HTERT RPE-1 (cell line): Measurements from ENCODE around the gene NPM1.
"Not testable (repeated sequence)": the region's sequence is repeated elsewhere in the genome, so short reads cannot be mapped to it uniquely, and the experiment has no call there.

Experiments
- in situ Hi-C: fragments of 300-500 bp; cut with MboI; formaldehyde crosslinking; loops from 4 replicates; pipeline ENCODE4 v1.14.3; 2020; ENCODE audit warnings: low sequenced_read_pairs

Gene NPM1

DNA sequence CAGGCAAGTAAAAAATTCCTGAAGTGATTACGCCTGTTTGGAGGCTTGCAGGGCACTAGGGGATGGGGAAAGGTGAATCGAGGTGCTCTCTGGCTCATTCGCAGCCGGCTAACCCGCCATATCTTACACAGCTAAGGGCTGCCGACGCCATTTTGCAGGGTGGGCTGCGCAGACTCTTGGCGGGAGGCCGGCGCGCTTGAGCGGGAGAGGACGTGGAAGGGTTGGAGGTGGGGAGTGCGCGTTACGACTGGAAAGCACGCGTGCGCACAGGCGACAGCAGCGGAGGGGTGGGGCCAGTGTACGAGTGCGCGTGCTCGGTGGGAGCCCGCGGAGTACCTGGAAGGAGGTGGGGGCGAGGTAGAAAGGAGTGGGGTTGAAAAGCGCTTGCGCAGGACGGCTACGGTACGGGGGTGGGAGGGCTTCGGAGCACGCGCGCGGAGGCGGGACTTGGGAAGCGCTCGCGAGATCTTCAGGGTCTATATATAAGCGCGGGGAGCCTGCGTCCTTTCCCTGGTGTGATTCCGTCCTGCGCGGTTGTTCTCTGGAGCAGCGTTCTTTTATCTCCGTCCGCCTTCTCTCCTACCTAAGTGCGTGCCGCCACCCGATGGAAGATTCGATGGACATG is at the start of gene NPM1:
Gene NPM1, plus strand, starts transcription at position 505 of the 625 bp plus-strand sequence. Its CDS starts 100 bp downstream, at position 605.
- in situ Hi-C loops: no loop called here

- in situ Hi-C loops: no loop called here
These were observed 47.6 kb upstream of the NPM1 start for GRCh38 chr5:171340042-171340441.

- in situ Hi-C loops: no loop called here
These were observed 47.2 kb upstream of the NPM1 start for GRCh38 chr5:171340491-171340890.

- in situ Hi-C loops: no loop called here
These were observed 45.1 kb upstream of the NPM1 start for GRCh38 chr5:171342362-171343111.

DNA sequence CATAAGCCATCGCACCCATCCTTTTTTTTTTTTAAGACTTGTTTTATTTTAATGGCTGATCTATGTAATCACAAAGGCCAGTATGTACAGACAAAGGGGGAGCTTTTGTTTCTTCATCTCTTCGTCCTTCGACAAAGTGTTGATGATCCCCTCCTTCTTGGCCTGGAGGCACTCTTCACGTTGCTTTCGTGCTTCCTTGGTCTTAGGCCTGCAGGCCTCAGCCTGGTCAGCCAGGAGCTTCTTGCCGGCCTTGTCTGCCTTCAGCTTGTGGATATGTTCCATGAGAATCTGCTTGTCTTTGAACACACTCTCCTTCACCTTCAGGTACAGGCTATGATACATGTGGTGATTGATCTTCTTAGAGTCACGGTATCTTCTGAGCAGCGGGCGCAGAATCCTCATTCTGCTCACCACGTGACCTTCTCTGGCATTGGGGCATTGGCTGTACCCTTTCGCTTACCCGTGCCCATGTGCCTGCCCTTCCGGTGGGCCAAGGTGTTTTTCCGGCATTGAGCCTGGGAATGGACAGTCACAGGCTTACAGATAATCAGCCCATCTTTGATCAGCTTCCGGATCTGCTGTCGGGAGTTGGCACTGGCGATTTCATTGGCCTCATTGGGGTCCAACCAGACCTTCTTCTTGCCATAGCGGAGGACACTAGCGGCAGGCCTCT is 42.6 kb upstream of the NPM1 start:
- in situ Hi-C loops: no loop called here

- in situ Hi-C loops: no loop called here
These were observed 36.0 kb upstream of the NPM1 start for GRCh38 chr5:171351536-171352073.

- in situ Hi-C loops: no loop called here
These were observed 32.3 kb upstream of the NPM1 start for GRCh38 chr5:171355302-171355724.

DNA sequence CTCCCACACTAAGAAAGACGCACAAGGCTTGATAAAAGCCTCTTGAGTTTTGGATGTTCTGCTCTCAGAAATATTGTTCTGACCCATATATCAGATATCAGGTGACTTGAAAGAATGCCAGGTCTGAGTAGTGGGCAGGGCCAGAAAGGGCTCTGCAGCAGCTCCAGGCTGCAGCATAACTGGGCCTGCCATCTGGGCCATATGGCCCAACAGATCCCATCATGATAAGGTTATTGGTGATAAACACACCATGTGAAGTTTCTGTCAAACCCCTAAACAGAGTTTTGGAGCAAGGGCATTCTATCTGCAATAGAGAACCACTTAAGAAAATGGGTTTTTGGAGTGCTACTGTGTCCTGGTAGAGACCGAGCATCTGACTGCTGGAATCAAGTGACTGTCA is 29.8 kb upstream of the NPM1 start:
- in situ Hi-C loops: no loop called here

- in situ Hi-C loops: not testable (repeated sequence)
These were observed 26.5 kb upstream of the NPM1 start for GRCh38 chr5:171361151-171361550.

- in situ Hi-C loops: not testable (repeated sequence)
These were observed 24.4 kb upstream of the NPM1 start for GRCh38 chr5:171363249-171363648.

GRCh38 chr5:171363846-171364245 is 23.8 kb upstream of the NPM1 start:
- in situ Hi-C loops: no loop called here

GRCh38 chr5:171365351-171365750 is 22.3 kb upstream of the NPM1 start:
- in situ Hi-C loops: no loop called here

DNA sequence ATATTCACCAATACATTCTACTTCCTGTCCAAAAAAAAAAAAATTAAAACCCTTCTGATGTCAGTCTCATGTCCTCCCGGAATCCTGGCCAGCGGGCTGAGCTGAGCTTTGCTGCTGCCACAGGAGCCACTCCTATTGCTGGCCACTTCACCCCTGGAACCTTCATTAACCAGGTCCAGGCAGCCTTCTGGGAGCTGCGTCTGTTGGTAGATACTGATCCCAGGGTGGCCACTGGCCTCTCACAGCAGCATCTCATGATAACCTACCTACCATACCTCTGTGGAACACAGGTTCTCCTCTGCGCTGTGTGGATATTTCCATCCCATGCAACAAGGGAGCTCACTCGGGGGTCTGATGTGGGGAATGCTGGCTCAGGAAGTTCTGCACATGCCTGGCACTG is 21.0 kb upstream of the NPM1 start:
- in situ Hi-C loops: no loop called here

- in situ Hi-C loops: no loop called here
These were observed 20.0 kb upstream of the NPM1 start for GRCh38 chr5:171367424-171368370.

- in situ Hi-C loops: no loop called here
These were observed 18.6 kb upstream of the NPM1 start for GRCh38 chr5:171369056-171369455.

DNA sequence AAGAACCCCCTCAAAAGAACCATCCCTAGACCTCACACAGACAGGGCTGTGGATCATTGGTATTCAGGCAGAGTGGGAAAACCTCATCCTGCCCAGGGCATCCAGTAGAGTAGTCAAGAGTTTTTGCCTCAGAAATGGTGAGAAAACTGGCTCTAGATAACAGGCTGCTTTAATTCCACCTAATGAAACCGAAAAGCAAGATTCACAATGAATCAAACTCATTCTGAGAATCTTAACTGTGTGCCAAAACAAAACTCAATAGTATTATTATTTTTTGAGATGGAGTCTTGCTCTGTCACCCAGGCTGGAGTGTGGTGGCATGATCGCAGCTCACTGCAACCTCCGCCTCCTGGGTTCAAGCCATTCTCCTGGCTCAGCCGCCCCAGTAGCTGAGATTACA is 17.8 kb upstream of the NPM1 start:
- in situ Hi-C loops: no loop called here

DNA sequence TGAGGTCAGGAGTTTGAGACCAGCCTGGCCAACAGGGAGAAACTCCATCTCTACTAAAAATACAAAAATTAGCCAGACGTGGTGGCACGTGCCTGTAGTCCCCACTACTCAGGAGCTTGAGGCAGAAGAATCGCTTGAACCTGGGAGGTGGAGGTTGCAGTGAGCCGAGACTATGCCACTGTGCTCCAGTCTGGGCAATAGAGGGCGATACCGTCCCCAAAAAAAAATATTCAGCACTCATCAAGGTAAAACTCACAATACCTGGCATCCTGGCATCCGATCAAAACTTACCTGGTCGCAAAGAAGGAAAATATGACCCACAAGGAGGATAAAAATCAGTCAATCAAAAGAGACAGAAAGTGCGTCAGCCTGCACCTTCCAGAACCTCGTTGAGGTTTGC is 16.8 kb upstream of the NPM1 start:
- in situ Hi-C loops: not testable (repeated sequence)

- in situ Hi-C loops: no loop called here
These were observed 16.3 kb upstream of the NPM1 start for GRCh38 chr5:171371326-171371725.

DNA sequence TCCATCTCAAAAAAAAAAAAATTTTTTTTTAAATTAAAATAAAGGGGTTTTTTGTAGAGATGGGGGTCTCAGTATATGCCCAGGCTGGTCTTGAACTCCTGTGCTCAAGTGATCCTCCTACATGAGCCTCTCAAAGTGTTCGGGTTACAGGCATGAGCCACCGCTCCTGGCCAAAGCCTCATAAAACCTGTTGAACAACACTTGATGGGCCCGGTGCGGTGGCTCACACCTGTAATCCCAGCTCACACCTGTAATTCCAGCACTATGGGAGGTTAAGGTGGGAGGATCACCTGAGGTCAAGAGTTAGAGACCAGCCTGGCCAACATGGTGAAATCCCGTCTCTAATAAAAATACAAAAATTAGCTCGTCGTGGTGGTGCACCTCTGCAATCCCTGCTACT is 7.7 kb upstream of the NPM1 start:
- in situ Hi-C loops: no loop called here

DNA sequence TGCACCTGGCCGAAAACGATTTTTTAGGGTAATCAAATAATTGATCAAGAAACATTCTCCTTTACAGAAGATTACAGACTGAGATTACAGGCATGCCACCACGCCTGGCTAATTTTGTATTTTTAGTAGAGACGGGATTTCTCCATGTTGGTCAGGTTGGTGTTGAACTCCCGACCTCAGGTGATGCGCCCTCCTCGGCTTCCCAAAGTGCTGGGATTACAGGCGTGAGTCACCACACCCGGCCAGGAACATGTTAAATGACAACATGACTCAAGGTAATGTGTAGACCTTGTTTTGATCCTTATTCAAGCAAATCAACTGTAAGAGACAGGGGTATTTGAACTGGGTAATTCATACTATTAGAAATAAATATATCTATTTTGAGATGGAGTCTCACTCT is 3.2 kb upstream of the NPM1 start:
- in situ Hi-C loops: not testable (repeated sequence)

GRCh38 chr5:171384999-171385398 is 2.6 kb upstream of the NPM1 start:
- in situ Hi-C loops: not testable (repeated sequence)
